ENCODE results near the gene CCDC90B. TPM values are rescaled to one million over a fixed set of nuclear protein-coding genes. Genes with fewer than 3 reads are reported as not detected.

CCDC90B gene
- total and polyA plus RNA-seq, 2 of the 13 experiments (the other 11 are each of a cell fraction or from before 2014, with no cell fraction given) = 17.1 to 46.1 TPM

DNA sequence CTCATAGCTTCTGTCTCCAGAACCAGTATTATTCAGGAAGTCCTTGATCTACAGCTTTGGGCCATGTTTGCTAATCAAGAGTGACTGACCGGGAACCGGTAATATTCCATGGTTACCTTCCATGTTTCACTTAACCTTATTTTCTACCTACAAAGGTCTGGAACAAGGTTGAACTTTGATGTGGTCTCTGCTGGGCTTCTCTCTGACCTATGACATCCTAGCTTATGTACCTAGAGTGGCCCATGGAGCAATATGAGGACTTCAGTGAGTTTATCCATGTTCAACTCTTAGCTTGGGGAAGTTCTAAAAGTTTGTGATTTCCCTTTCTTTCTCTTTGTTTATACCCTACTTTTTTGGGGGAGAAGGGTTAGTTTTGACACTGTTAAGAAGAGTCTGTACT lies 33.2 kb downstream of the CCDC90B start (continued):
- TF ChIP-seq ZNF354B (CRISPR knock-in tag; IDR thresholded peaks at IDR 0.05) (no peak), MBNL3 (CRISPR knock-in tag; conservative IDR thresholded peaks at IDR 0.05) (no peak), ZNF761 (CRISPR knock-in tag; conservative IDR thresholded peaks at IDR 0.05) (no peak), ZNF329 (CRISPR knock-in tag; IDR thresholded peaks at IDR 0.05; ENCODE audit: low read depth) (no peak), ZNF432 (CRISPR knock-in tag; IDR thresholded peaks at IDR 0.05; ENCODE audit: borderline replicate concordance) (no peak), SOX13 (IDR thresholded peaks at IDR 0.05) (no peak), SOX13 (CRISPR knock-in tag; conservative IDR thresholded peaks at IDR 0.05 in 1 of 2, IDR thresholded peaks at IDR 0.05 in 1 of 2) (peak in 1 of 2 experiments; percentile 67; a peak in 2 of 4 replicates), TCF7L2 (IDR thresholded peaks at IDR 0.05; ENCODE audit: low read depth, low read length) (no peak), ZBTB42 (CRISPR knock-in tag; IDR thresholded peaks at IDR 0.05) (no peak), SRF (IDR thresholded peaks at IDR 0.05; ENCODE audit: low read depth, low read length) (no peak), GTF2F1 (IDR thresholded peaks at IDR 0.05; ENCODE audit: low read length) (no peak), HDAC2 (CRISPR knock-in tag; IDR thresholded peaks at IDR 0.05) (peak; percentile 53; the same call in 1 of the 2 replicates), NR2C2 (CRISPR knock-in tag; IDR thresholded peaks at IDR 0.05; ENCODE audit: borderline replicate concordance) (peak; percentile 80), TCF7 (IDR thresholded peaks at IDR 0.05; ENCODE audit: low read depth) (peak; percentile 92), ZKSCAN1 (IDR thresholded peaks at IDR 0.05; ENCODE audit: low read length) (no peak)
- TF ChIP-seq, protein P1, sequence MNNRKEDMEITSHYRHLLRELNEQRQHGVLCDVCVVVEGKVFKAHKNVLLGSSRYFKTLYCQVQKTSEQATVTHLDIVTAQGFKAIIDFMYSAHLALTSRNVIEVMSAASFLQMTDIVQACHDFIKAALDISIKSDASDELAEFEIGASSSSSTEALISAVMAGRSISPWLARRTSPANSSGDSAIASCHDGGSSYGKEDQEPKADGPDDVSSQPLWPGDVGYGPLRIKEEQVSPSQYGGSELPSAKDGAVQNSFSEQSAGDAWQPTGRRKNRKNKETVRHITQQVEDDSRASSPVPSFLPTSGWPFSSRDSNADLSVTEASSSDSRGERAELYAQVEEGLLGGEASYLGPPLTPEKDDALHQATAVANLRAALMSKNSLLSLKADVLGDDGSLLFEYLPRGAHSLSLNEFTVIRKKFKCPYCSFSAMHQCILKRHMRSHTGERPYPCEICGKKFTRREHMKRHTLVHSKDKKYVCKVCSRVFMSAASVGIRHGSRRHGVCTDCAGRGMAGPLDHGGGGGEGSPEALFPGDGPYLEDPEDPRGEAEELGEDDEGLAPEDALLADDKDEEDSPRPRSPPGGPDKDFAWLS (CRISPR knock-in tag; IDR thresholded peaks at IDR 0.05; ENCODE audit: borderline replicate concordance) = no peak
- TF ChIP-seq, protein P2, sequence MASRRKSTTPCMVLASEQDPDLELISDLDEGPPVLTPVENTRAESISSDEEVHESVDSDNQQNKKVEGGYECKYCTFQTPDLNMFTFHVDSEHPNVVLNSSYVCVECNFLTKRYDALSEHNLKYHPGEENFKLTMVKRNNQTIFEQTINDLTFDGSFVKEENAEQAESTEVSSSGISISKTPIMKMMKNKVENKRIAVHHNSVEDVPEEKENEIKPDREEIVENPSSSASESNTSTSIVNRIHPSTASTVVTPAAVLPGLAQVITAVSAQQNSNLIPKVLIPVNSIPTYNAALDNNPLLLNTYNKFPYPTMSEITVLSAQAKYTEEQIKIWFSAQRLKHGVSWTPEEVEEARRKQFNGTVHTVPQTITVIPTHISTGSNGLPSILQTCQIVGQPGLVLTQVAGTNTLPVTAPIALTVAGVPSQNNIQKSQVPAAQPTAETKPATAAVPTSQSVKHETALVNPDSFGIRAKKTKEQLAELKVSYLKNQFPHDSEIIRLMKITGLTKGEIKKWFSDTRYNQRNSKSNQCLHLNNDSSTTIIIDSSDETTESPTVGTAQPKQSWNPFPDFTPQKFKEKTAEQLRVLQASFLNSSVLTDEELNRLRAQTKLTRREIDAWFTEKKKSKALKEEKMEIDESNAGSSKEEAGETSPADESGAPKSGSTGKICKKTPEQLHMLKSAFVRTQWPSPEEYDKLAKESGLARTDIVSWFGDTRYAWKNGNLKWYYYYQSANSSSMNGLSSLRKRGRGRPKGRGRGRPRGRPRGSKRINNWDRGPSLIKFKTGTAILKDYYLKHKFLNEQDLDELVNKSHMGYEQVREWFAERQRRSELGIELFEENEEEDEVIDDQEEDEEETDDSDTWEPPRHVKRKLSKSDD (CRISPR knock-in tag; IDR thresholded peaks at IDR 0.05; ENCODE audit: low read depth) = no peak
- TF ChIP-seq, protein P3, sequence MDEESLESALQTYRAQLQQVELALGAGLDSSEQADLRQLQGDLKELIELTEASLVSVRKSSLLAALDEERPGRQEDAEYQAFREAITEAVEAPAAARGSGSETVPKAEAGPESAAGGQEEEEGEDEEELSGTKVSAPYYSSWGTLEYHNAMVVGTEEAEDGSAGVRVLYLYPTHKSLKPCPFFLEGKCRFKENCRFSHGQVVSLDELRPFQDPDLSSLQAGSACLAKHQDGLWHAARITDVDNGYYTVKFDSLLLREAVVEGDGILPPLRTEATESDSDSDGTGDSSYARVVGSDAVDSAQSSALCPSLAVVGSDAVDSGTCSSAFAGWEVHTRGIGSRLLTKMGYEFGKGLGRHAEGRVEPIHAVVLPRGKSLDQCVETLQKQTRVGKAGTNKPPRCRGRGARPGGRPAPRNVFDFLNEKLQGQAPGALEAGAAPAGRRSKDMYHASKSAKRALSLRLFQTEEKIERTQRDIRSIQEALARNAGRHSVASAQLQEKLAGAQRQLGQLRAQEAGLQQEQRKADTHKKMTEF (CRISPR knock-in tag; IDR thresholded peaks at IDR 0.05) = peak; percentile 34; the same call in 1 of the 2 replicates
- TF ChIP-seq, protein P4, sequence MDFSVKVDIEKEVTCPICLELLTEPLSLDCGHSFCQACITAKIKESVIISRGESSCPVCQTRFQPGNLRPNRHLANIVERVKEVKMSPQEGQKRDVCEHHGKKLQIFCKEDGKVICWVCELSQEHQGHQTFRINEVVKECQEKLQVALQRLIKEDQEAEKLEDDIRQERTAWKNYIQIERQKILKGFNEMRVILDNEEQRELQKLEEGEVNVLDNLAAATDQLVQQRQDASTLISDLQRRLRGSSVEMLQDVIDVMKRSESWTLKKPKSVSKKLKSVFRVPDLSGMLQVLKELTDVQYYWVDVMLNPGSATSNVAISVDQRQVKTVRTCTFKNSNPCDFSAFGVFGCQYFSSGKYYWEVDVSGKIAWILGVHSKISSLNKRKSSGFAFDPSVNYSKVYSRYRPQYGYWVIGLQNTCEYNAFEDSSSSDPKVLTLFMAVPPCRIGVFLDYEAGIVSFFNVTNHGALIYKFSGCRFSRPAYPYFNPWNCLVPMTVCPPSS (IDR thresholded peaks at IDR 0.05) = no peak
- TF ChIP-seq, protein P5, sequence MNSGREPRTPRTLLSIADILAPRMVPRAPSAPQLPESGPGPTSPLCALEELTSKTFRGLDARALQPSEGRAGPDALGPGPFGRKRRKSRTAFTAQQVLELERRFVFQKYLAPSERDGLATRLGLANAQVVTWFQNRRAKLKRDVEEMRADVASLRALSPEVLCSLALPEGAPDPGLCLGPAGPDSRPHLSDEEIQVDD (CRISPR knock-in tag; IDR thresholded peaks at IDR 0.05; ENCODE audit: borderline replicate concordance) = no peak
- TF ChIP-seq, protein P6, sequence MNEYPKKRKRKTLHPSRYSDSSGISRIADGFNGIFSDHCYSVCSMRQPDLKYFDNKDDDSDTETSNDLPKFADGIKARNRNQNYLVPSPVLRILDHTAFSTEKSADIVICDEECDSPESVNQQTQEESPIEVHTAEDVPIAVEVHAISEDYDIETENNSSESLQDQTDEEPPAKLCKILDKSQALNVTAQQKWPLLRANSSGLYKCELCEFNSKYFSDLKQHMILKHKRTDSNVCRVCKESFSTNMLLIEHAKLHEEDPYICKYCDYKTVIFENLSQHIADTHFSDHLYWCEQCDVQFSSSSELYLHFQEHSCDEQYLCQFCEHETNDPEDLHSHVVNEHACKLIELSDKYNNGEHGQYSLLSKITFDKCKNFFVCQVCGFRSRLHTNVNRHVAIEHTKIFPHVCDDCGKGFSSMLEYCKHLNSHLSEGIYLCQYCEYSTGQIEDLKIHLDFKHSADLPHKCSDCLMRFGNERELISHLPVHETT (CRISPR knock-in tag; conservative IDR thresholded peaks at IDR 0.05) = no peak

All from HepG2 (cell line).